Transverse colon (tissue), 4 donors: ENCODE data around the gene WASF2. TPM values are rescaled to one million over a fixed set of nuclear protein-coding genes. Genes with fewer than 3 reads are reported as not detected.

Experiments used
- DNase-seq: peaks from one replicate; pipeline ENCODE4 v3.0.0-alpha.2; 2019
- H3K27ac ChIP-seq, 4 donors: fragments of 200-600 bp; sonication (generic); 2 replicates each; pipeline ENCODE4 v1.5.1; 2016 to 2018; ENCODE audit warnings: inconsistent platforms in 4 of 4
- H3K27me3 ChIP-seq: fragments of 200-600 bp; sonication (generic); 2 replicates; pipeline ENCODE4 v1.5.1; 2017; ENCODE audit warnings: inconsistent platforms
- H3K36me3 ChIP-seq, 4 donors: fragments of 200-600 bp; sonication (generic); 2 replicates each; pipeline ENCODE4 v1.5.1; 2017 to 2019; ENCODE audit warnings: inconsistent platforms in 4 of 4
- H3K4me1 ChIP-seq, 4 donors: fragments of 200-600 bp; sonication (generic); 2 replicates each; pipeline ENCODE4 v1.5.1; 2017 to 2020; ENCODE audit warnings: inconsistent platforms in 4 of 4
- H3K4me3 ChIP-seq, 4 donors: fragments of 200-600 bp; sonication (generic); 1 replicate in 1 of 4; 2 replicates in 3 of 4; pipeline versions ENCODE4 v1.5.1 to v1.6.1; 2017 to 2019; ENCODE audit warnings: inconsistent platforms in 4 of 4
- H3K9me3 ChIP-seq, 2 donors: fragments of 200-600 bp; sonication (generic); 2 replicates each; pipeline ENCODE4 v1.5.1; 2017 to 2019; ENCODE audit warnings: inconsistent platforms in 2 of 2
- CTCF ChIP-seq, 5 experiments: fragments of 200-600 bp in 3 of 5; fragments of 450-650 bp in 2 of 5; sonication (generic) in 3 of 5; IDR thresholded peaks; 1 replicate in 2 of 5; 2 replicates in 3 of 5; pipeline ENCODE4 v1.5.1; 2016 to 2017; ENCODE audit warnings: antibody characterized with exemption in 5 of 5, inconsistent platforms in 3 of 5, mild to moderate bottlenecking in 2 of 5, moderate library complexity in 1 of 5
- EP300 ChIP-seq: sonication (generic); formaldehyde crosslinking; IDR thresholded peaks from one replicate; pipeline ENCODE4 v1.6.1; 2017; ENCODE audit warnings: antibody characterized with exemption, low read depth
- POLR2A ChIP-seq: fragments of 450-650 bp; IDR thresholded peaks from one replicate; pipeline ENCODE4 v1.6.1; 2016; ENCODE audit warnings: antibody characterized with exemption, mild to moderate bottlenecking, moderate library complexity
- POLR2AphosphoS5 ChIP-seq, 3 donors: sonication (generic); formaldehyde crosslinking; IDR thresholded peaks; one replicate each; pipeline ENCODE4 v1.6.1; 2016; ENCODE audit warnings: antibody characterized with exemption in 3 of 3
- WGBS, 2 donors: methylation state at CpG; one replicate each; pipeline ENCODE4 v1.1.5; 2018; ENCODE audit warnings: low coverage in 1 of 2; 5-methylcytosine and 5-hydroxymethylcytosine counted together
- in situ Hi-C, 4 donors: fragments of 200-750 bp; cut with MboI; loops; one replicate each; pipeline versions ENCODE4 v1.15.0 to v1.15.1; 2017; ENCODE audit warnings: low sequenced_read_pairs in 3 of 4, low pct_ligation_motif_present in 1 of 4, low pct_unique_long_range_greater_than_20kb in 1 of 4
- intact Hi-C: fragments of 100-400 bp; cut with DNase I; formaldehyde crosslinking; loops from one replicate; pipeline ENCODE4 v1.15.1; 2023; ENCODE audit warnings: low total_unique reads
- total RNA-seq, 4 donors: library from RNA; depleted of rRNA; stranded (reverse); fragments of >200 nt; gene quantifications; one replicate each; pipeline ENCODE4 v1.1.0, GENCODE V29; 2016

Gene WASF2
- total RNA-seq, 4 donors from 2014 or later = 34.6 to 114 (median 60.9) TPM

- Histone ChIP-seq H3K36me3 (peaks cover 0 to 4% (median 0%) of the 10 kb centered on the region in 4 donors), H3K27me3 (no peaks in the 10 kb centered on the region), H3K9me3 (no peaks in the 10 kb centered on the region), H3K4me3 (no peak overlapping the region), H3K4me1 (peaks cover 29 to 51% (median 45%) of the 10 kb centered on the region in 4 donors), H3K27ac (peak overlapping the region; percentile 42 to 82 (median 70))
- in situ Hi-C loops = no loop called here
- 72 to 80% methylated on average over 3 to 15 of the region's 15 CpGs for WGBS, 2 donors
- intact Hi-C loops = no loop called here
- no peak for DNase-seq
- TF ChIP-seq POLR2AphosphoS5 (IDR thresholded peaks at IDR 0.05) = no peak
- TF ChIP-seq CTCF (IDR thresholded peaks at IDR 0.05) = no peak
- no peak for TF ChIP-seq POLR2A
- TF ChIP-seq EP300 = no peak
Observed at GRCh38 chr1:27536010-27536757, 46.2 kb upstream of the WASF2 start.

DNA sequence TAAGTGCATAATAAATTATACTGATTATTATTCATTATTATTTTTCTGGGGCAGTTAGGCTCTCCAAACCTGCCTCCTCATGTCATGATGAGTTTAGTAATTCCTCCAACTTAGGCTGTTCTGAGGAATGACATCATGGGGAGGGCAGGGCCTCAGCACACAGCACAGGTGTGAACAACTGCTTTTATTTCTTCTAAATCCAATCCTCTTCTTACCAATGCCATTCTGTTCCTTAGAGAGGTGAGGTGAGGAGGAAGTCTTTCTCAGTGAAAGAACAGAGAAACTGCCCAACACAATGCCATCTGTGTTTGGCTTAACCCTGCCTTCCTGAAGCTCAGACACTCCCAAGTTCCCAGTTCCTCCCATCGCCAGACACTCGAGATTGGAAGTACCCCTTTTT is 45.4 kb upstream of the WASF2 start:
- 31% methylated on average over 2 of the region's 2 CpGs; no CpG with 5 or more reads in 1 of the 2 donors for WGBS, 2 donors
- intact Hi-C loops = no loop called here

GRCh38 chr1:27531959-27532685 is 42.2 kb upstream of the WASF2 start:
- no peaks in the 10 kb centered on the region for H3K27me3 ChIP-seq
- peaks cover 0 to 4% (median 0%) of the 10 kb centered on the region in 4 donors for H3K36me3 ChIP-seq
- peaks cover 30 to 50% (median 42%) of the 10 kb centered on the region in 4 donors for H3K4me1 ChIP-seq
- in situ Hi-C loops (no loop called here), intact Hi-C loops (no loop called here)
- H3K4me3 ChIP-seq = no peak overlapping the region
- TF ChIP-seq POLR2A = no peak
- TF ChIP-seq POLR2AphosphoS5 (IDR thresholded peaks at IDR 0.05) = no peak
- TF ChIP-seq EP300 = no peak
- TF ChIP-seq CTCF (IDR thresholded peaks at IDR 0.05) = no peak
- WGBS, 2 donors = 77 to 90% methylated on average over 7 to 14 of the region's 14 CpGs
- no peak for DNase-seq
- H3K27ac ChIP-seq = no peak overlapping the region
- no peaks in the 10 kb centered on the region for H3K9me3 ChIP-seq

More for the DNA sequence above, 45.4 kb upstream of the WASF2 start:
- no peak for TF ChIP-seq EP300
- peak in 1 of 3 donors; percentile 10 for TF ChIP-seq POLR2AphosphoS5 (IDR thresholded peaks at IDR 0.05)
- TF ChIP-seq CTCF (IDR thresholded peaks at IDR 0.05) = no peak
- TF ChIP-seq POLR2A = no peak
- H3K27ac ChIP-seq = peak overlapping the region; percentile 42 to 82 (median 70)
- in situ Hi-C loops = no loop called here
- peaks cover 26 to 47% (median 42%) of the 10 kb centered on the region in 4 donors for H3K4me1 ChIP-seq
- H3K36me3 ChIP-seq = peaks cover 0 to 4% (median 0%) of the 10 kb centered on the region in 4 donors
- H3K4me3 ChIP-seq = no peak overlapping the region
- H3K9me3 ChIP-seq = no peaks in the 10 kb centered on the region
- DNase-seq = no peak
- H3K27me3 ChIP-seq = no peaks in the 10 kb centered on the region

DNA sequence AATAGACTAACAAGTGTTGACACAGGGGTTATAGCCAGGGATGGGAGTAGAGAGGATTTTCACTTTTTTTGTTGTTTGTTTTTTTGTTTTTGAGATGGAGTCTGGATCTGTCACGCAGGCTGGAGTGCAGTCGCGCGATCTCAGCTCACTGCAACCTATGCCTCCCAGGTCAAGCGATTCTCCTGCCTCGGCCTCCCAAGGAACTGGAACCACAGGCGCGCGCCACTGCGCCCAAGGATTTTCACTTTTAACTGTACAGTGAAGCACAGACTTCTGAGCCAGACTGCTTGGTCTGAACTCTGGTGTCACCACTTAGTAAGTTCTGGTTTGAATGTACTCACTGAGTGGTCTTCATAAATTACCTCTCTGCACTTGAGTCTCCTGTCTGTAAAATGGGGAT is 40.2 kb upstream of the WASF2 start:
- no peak overlapping the region for H3K4me3 ChIP-seq
- in situ Hi-C loops = no loop called here
- no peak for DNase-seq
- no peak for TF ChIP-seq EP300
- no peak for TF ChIP-seq POLR2AphosphoS5 (IDR thresholded peaks at IDR 0.05)
- no peak for TF ChIP-seq CTCF (IDR thresholded peaks at IDR 0.05)
- no peak for TF ChIP-seq POLR2A
- intact Hi-C loops = no loop called here
- peak overlapping the region; percentile 86 to 98 (median 90) for H3K27ac ChIP-seq
- H3K36me3 ChIP-seq = peaks cover 0 to 4% (median 0%) of the 10 kb centered on the region in 4 donors
- H3K9me3 ChIP-seq = no peaks in the 10 kb centered on the region
- H3K27me3 ChIP-seq = no peaks in the 10 kb centered on the region
- peaks cover 31 to 50% (median 40%) of the 10 kb centered on the region in 4 donors for H3K4me1 ChIP-seq
- WGBS, 2 donors = 94% methylated on average over 10 of the region's 10 CpGs; no CpG with 5 or more reads in 1 of the 2 donors
